ENCODE results near the gene CHTF18. TPM values are rescaled to one million over a fixed set of nuclear protein-coding genes. Genes with fewer than 3 reads are reported as not detected.

The CHTF18 gene
- total and polyA plus RNA-seq, 2 of the 4 experiments (the other 2 are of a cell fraction): 3.2 to 21.4 TPM

- ATAC-seq (ENCODE audit: low read depth) (no peak), DNase-seq (no peak)
- no peaks in the 10 kb centered on the region for H3K9me1 ChIP-seq (ENCODE audit: insufficient read depth, low read length)
- H3K14ac ChIP-seq (replicated peaks; ENCODE audit: low read depth, low read length): no peak overlapping the region
- H2AK9ac ChIP-seq (replicated peaks; ENCODE audit: low read depth, low read length, poor library complexity): no peak overlapping the region
- WGBS, 2 experiments (ENCODE audit: extremely low coverage in 2 of 2, insufficient read length in 1 of 2): 64% methylated on average over 18 of the region's 27 CpGs; no CpG with 5 or more reads in 1 of the 2 experiments
- no peak overlapping the region for H3K4me2 ChIP-seq (ENCODE audit: low read depth, low read length)
- H3K27ac ChIP-seq (ENCODE audit: insufficient read depth, low read length): no peak overlapping the region
- peaks cover 19% of the 10 kb centered on the region for H3K9me3 ChIP-seq (ENCODE audit: control insufficient read depth, insufficient read depth, low read length)
- H2BK5ac ChIP-seq (ENCODE audit: low read depth, low read length, poor library complexity, severe bottlenecking): no peak overlapping the region
- H3K27me3 ChIP-seq (ENCODE audit: control insufficient read depth, insufficient read depth, low read length): peaks cover 5% of the 10 kb centered on the region; the same call in 1 of the 2 replicates
- H4K91ac ChIP-seq (ENCODE audit: insufficient read depth, low read depth, low read length): no peak overlapping the region
- no peak overlapping the region for H2BK120ac ChIP-seq (ENCODE audit: low read depth, low read length)
- dilution Hi-C loops (cut with HindIII; ENCODE audit: low sequenced_read_pairs, unreplicated experiment) (no loop called here), in situ Hi-C loops (cut with MboI; ENCODE audit: low sequenced_read_pairs) (no loop called here), intact Hi-C loops (cut with micrococcal nuclease) (no loop called here)
- H4K20me1 ChIP-seq (ENCODE audit: insufficient read depth, low read length): no peaks in the 10 kb centered on the region
- H3K36me3 ChIP-seq (ENCODE audit: control insufficient read depth, insufficient read depth, low read length): no peaks in the 10 kb centered on the region
- no peak overlapping the region for H2BK20ac ChIP-seq (ENCODE audit: low read depth, low read length)
- POLR2A ChIA-PET (ENCODE audit: unreplicated experiment): no interaction called here
- H2AFZ ChIP-seq (replicated peaks; ENCODE audit: low read length, poor library complexity): peak overlapping the region; percentile 33
- no peak overlapping the region for H4K8ac ChIP-seq (ENCODE audit: low read depth in 2 of 2, low read length in 2 of 2)
- H3K4ac ChIP-seq (ENCODE audit: low read depth, low read length): no peak overlapping the region
- H3K79me1 ChIP-seq (ENCODE audit: low read depth in 1 of 2, low read length in 2 of 2): no peaks in the 10 kb centered on the region
- H3K18ac ChIP-seq (ENCODE audit: low read depth, low read length): no peak overlapping the region
- H4K5ac ChIP-seq (ENCODE audit: low read depth, low read length): no peak overlapping the region
- H2AK5ac ChIP-seq (ENCODE audit: low read depth, low read length): no peak overlapping the region
- no peaks in the 10 kb centered on the region for H3K4me1 ChIP-seq (ENCODE audit: control insufficient read depth, insufficient read depth, low read length)
- H3K23ac ChIP-seq (ENCODE audit: low read depth, low read length): no peak overlapping the region
- H3K9ac ChIP-seq (ENCODE audit: low read depth, low read length): no peak overlapping the region
- H3K56ac ChIP-seq (ENCODE audit: extremely low read depth, insufficient read depth, low read length): no peak overlapping the region
- CTCF ChIA-PET: no interaction called here
- TF ChIP-seq FOS (IDR thresholded peaks at IDR 0.05; ENCODE audit: low read depth, low read length) (no peak), BHLHE40 (IDR thresholded peaks at IDR 0.05; ENCODE audit: low read depth, low read length) (no peak), CHD1 (IDR thresholded peaks at IDR 0.05; ENCODE audit: low read depth, low read length) (no peak), CEBPB (IDR thresholded peaks at IDR 0.05; ENCODE audit: low read depth, low read length) (no peak), MAZ (IDR thresholded peaks at IDR 0.05; ENCODE audit: borderline replicate concordance, low read depth, low read length) (no peak), SMC3 (IDR thresholded peaks at IDR 0.05; ENCODE audit: low read depth, low read length) (no peak), RCOR1 (IDR thresholded peaks at IDR 0.05; ENCODE audit: insufficient replicate concordance, low read length) (no peak)
- BruUV-seq (replicated peaks): no TSS peak
- no peak overlapping the region for H2BK15ac ChIP-seq (ENCODE audit: low read depth, low read length)
- H3K4me3 ChIP-seq (ENCODE audit: insufficient read depth, low read depth, low read length): no peak overlapping the region
Measured at GRCh38 chr16:831571-832413, 43.4 kb downstream of the CHTF18 start.
